EL (cell line): Measurements from ENCODE around the gene DPAGT1.
A peak's percentile ranks its signal among the peaks of the same experiment; 100 is the strongest.

Experiments used
- DNase-seq: peaks from one replicate; pipeline ENCODE4 v3.0.0-alpha.2; 2016

Gene DPAGT1

GRCh38 chr11:119057000-119057769, 44.5 kb downstream of the DPAGT1 start, which contains the start of gene HYOU1:
TSS of gene HYOU1 (minus strand) at chr11:119057205. CDS start at chr11:119056160, 1,045 bp downstream.
- DNase-seq = peak; percentile 97

DNA sequence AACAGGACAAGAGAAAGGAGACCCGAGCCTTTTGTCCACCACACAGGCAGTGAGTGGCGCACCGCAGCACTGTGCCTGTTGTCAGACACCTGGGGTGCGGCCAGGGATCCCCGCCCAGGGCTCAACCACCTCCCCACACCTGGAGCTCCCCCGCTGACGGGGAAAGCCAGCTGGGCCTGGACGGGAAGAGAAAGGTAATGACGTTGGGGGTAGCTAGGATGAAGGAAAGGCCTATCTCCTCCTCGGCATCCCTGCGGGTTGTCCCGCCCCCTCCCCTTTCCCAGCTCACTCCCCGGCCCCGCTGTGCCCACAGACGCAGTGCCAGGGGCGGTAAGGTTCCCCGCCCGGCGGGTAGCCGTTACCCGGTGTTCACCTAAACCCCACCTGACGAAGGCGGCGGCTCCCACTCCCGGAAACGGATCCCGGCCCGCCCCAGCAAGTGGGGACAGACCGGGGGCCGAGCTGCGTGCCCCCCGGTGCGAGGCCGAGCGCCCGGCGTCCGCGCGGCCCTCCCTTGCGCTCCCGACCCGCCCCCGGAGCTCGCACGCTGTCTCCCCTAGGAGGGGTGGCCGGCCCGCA, 45.1 kb downstream of the DPAGT1 start:
- no peak for DNase-seq

- peak; percentile 57 for DNase-seq
Measured at GRCh38 chr11:119055901-119056300, 45.8 kb downstream of the DPAGT1 start.

DNA sequence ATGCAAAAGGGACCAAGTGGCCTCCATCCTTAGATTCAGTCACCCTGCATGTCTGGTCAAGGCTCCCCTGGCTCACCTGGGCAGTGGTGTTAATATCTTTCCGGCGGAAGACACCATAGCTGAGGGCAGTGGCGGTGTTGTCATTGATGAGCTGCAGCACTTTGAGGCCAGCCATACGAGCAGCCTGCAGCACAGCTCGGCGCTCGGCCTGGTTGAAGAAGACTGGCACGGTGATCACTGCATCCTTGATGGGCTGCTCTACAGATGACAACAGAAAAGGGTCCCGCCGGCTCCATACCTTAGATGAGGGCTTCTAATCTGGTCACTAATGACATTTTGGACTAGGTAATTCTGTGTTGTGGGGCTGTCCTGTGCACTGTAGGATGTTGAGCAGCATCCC, 47.2 kb downstream of the DPAGT1 start:
- no peak for DNase-seq

DNA sequence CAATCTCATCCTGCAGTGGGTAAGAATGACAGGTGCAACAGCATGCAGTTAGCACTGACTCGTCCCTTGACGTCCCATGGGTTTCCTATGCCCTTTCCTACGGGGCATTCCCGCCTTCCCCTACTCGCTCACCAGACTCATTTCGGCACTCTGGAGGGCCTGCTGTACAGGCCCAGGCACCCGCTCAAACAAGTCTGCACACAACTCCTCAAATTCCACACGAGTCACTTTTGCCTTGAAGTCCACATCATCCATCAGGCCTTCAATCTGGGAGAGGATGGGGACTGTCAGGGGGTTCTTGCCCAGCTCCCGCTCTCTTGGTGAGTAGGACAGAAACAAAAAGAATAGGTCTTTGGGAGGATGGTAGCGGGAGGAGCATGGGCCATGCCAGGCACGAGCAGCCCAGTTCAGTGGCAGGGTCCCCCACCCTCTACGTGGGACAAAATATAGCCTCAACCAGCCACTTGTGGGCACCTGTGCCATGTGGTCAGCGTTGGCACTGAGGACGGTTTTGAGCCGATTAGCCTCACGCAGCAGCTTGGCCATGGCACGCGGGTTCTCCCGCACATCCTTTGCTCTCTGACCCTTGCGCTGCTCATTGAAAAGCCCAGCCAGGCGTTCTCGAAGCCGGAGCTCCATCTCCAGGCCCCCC, 49.4 kb downstream of the DPAGT1 start:
- DNase-seq = no peak

DNA sequence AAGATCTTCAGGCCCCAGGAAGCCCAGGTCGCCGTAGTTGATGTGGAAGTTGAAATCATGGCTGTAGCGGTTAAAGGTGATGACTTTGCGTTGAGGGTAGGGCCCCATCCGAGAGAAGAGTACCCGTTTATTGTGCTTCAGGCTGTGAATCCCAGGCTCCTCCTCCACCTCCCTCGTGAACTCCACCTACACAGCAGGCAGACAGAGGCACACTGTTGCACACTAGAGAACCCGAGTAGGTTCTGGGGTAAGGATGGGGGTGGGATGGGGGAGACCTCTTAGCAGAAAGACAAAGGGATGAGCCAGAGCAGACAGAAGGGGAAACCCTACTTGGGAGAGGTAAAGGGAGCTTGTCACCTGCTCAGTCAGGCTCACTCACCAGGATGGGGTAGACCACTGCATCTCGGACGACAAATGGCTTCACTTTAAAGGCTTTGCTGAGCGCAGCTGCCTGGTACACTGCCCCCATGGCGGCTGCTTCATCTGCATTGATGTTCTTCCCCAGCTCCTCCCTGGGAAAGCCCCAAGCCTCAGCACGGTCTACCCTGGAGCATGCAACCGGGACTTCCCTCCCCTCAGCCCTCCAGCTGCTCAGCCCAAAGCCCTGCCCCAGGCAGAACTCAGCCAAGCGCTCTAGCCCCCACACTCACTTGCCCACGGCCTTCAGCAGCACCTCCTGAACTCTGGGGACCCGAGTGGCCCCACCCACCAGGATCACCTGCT, 50.1 kb downstream of the DPAGT1 start:
- no peak for DNase-seq

DNA sequence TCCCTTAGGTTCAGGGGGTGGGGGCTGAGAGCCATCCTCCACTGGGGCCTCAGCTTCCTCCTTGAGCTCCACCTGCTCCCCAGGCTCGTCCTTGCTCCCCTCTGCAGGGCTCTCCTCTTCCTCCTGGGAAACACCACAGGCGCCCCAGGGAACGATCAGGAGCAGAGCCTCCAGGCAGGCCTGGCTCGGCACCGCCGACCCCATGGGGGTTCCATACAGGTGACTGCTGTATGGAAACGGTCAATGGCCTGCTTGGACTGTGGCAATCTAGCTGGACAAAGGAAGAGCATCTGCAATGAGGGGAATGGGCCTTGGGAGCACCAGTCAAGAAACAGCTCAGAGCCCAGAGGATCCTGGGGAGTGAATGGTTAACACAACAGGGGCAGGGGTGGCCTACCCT, 52.6 kb downstream of the DPAGT1 start:
- no peak for DNase-seq

DNA sequence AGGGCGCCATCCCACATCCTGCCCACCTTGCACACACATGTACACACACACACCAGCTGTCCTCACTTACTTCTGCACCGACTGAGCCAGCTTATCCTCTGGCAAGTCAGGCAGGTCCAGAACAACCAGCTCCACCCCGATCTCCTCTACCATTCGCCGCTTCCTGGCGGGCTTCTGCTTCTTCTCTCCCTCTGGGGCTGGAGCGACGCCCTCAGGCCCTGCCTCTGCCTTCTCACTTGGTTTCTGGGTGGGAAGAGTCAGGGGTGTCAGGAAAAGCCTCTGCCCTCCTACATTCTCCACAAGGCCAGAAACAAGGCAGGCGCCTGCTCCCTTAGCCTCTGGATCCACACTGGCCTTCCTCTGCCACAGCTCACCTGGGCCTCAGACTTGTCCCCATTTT, 53.0 kb downstream of the DPAGT1 start:
- DNase-seq = no peak

DNA sequence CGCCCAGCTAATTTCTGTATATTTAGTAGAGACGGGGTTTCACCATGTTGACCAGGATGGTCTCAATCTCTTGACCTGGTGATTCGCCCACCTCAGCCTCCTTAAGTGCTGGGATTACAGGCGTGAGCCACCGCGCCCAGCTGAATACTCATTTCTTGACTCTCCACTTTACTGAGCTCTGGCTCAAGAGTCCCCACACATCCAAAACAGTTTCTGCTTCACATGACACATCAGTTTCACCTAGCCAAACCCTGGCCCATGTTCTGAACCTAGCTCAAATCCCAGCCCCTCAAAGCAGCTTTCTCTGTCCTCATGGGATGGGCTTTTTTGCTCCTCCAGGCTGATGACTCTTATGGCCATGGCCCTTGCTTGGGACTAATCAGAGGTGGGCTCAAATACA, 54.4 kb downstream of the DPAGT1 start:
- DNase-seq = no peak
